Adipose tissue (tissue), 3 donors: ENCODE measurements around the gene EP300. TPM values are rescaled to one million over a fixed set of nuclear protein-coding genes. Genes with fewer than 3 reads are reported as not detected.

Experiments used
- H3K27ac ChIP-seq: one replicate; pipeline ENCODE4 v1.5.1; 2013; ENCODE audit warnings: low read depth, low read length
- WGBS, 3 donors: extraction: QIAGEN DNeasy Blood & Tissue Kit; methylation state at CpG; one replicate each; pipeline ENCODE4 v1.1.7; 2013; 5-methylcytosine and 5-hydroxymethylcytosine counted together
- polyA plus RNA-seq, 3 donors: library from polyadenylated mRNA; stranded (reverse); fragments of 200-250 nt; gene quantifications; one replicate each; pipeline ENCODE4 v1.2.3, GENCODE V29; 2013
- donor health status: healthy with polysubstance abuse.
- donor health status: Bipolar disorder and iron deficiency.
- donor health status: healthy.

Gene EP300
- polyA plus RNA-seq, 3 donors = 7.8 to 16.0 (median 14.6) TPM

DNA sequence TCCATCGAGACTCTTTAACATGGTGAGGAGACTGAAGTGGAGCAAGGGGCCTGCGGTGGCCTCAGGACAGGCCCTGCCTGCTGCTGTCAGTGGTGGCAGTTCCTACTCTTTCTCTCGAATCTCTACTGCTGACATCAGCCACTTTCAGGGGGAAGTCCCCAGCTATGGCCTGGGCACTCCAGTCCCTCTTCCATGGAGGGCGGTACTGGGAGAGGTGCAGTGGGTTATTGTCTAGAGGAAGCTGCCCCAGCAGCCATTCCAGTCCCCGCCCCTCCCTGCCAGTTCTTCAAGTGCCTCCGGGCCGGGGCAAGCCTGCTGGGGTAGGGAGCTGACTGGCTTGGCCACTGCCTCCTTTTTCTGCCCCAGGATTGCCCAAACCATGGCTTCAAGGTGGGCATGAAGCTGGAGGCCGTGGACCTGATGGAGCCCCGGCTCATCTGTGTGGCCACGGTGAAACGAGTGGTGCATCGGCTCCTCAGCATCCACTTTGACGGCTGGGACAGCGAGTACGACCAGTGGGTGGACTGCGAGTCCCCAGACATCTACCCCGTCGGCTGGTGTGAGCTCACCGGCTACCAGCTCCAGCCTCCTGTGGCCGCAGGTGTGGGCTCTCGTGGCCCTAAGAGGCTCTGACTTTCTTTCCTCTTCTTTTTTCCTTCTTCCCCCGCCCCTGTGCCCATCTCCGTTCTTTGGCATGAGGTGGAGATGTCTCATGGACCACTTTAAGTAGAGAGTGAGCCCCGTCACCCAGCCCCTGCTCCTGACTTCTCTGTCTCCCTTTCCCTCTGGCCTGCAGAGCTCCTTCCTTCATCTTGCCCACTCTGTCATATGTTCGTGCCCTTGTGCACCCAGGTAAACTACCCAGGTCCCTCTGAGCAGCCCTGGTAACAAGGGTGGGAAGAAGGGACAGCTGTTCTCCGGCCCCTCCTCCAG is 134.6 kb downstream of the EP300 start:
- WGBS, 3 donors = 90 to 93% (median 91%) methylated on average over 26 of the region's 26 CpGs

DNA sequence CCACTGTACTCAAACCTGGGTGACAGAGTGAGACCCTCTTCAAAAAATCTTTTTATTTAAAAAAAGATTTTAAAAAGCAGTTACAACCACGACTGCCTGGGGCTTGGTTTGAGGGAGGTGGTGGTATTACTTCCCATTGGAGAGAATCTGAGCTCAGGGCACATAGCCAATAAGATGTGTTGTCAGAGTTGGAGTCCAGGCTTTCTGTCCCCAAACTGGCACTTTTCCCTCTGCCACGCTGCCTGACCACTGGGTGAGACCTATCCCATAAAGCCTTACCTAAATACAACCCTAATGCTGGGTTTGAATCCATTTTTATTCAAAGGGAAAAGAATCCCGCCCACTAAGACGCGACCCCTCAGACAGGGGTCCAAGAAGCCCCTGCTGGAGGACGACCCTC is 136.8 kb downstream of the EP300 start:
- 86 to 91% (median 89%) methylated on average over 6 of the region's 6 CpGs for WGBS, 3 donors
- H3K27ac ChIP-seq = no peak overlapping the region

More for the DNA sequence above, 134.6 kb downstream of the EP300 start:
- no peak overlapping the region for H3K27ac ChIP-seq

Other genes with a start within 250 kb of the EP300 start
- gene ST13, start 236.0 kb upstream of the EP300 start, polyA plus RNA-seq = 100 to 1,000 TPM in 2 of 3 donors, 10 to 100 TPM in 1; 86.2 to 225 (median 185) TPM
- 1 to 10 TPM; 3.5 to 9.0 (median 3.6) TPM for gene XPNPEP3, start 235.4 kb upstream of the EP300 start, polyA plus RNA-seq
- gene DNAJB7, start 230.5 kb upstream of the EP300 start, polyA plus RNA-seq = not detected
- gene RBX1, start 141.2 kb upstream of the EP300 start, polyA plus RNA-seq = 10 to 100 TPM; 22.0 to 71.4 (median 49.7) TPM
- 10 to 100 TPM in 2 of 3 donors, 1 to 10 TPM in 1; 7.0 to 13.7 (median 10.1) TPM for gene L3MBTL2, start 112.7 kb downstream of the EP300 start, polyA plus RNA-seq
- 1 to 10 TPM; 1.8 to 3.4 (median 2.9) TPM for gene CHADL, start 148.3 kb downstream of the EP300 start, polyA plus RNA-seq
- gene RANGAP1, start 193.6 kb downstream of the EP300 start, polyA plus RNA-seq = 10 to 100 TPM; 23.8 to 34.3 (median 33.1) TPM
- gene ZC3H7B, start 208.9 kb downstream of the EP300 start, polyA plus RNA-seq = 10 to 100 TPM; 20.0 to 42.5 (median 34.9) TPM